ENCODE results near the gene PTMA.

PTMA gene

GRCh38 chr2:231677632-231678104 is 30.7 kb upstream of the PTMA start:
- DNase-seq (ENCODE audit: low read depth) = peak; percentile 70
- peak; percentile 92 for TF ChIP-seq CTCF (conservative IDR thresholded peaks at IDR 0.05; ENCODE audit: low read length)
- H3K4me3 ChIP-seq (ENCODE audit: low read length) = no peak overlapping the region

- no peak for DNase-seq (ENCODE audit: low read depth)
- no peak for TF ChIP-seq CTCF (conservative IDR thresholded peaks at IDR 0.05; ENCODE audit: low read length)
- no peak overlapping the region for H3K4me3 ChIP-seq (ENCODE audit: low read length)
Measured at GRCh38 chr2:231679908-231680284, 28.4 kb upstream of the PTMA start.

- DNase-seq (ENCODE audit: low read depth) = no peak
- TF ChIP-seq CTCF (conservative IDR thresholded peaks at IDR 0.05; ENCODE audit: low read length) = no peak
- peak overlapping the region; percentile 54 for H3K4me3 ChIP-seq (ENCODE audit: low read length)
Measured at GRCh38 chr2:231680285-231680991, 27.9 kb upstream of the PTMA start.

GRCh38 chr2:231680992-231681852 is 27.1 kb upstream of the PTMA start:
- no peak for TF ChIP-seq CTCF (conservative IDR thresholded peaks at IDR 0.05; ENCODE audit: low read length)
- DNase-seq (ENCODE audit: low read depth) = peak; percentile 79
- peak overlapping the region; percentile 57 for H3K4me3 ChIP-seq (ENCODE audit: low read length)

- no peak for DNase-seq (ENCODE audit: low read depth)
- no peak overlapping the region for H3K4me3 ChIP-seq (ENCODE audit: low read length)
- TF ChIP-seq CTCF (conservative IDR thresholded peaks at IDR 0.05; ENCODE audit: low read length) = no peak
Measured at GRCh38 chr2:231682603-231683291, 25.6 kb upstream of the PTMA start.

GRCh38 chr2:231683292-231684235 is 24.8 kb upstream of the PTMA start:
- DNase-seq (ENCODE audit: low read depth) = no peak
- TF ChIP-seq CTCF (conservative IDR thresholded peaks at IDR 0.05; ENCODE audit: low read length) = no peak
- no peak overlapping the region for H3K4me3 ChIP-seq (ENCODE audit: low read length)

All from AG10803 (cell line).